Measurements from ENCODE around the gene RELN. TPM values are rescaled to one million over a fixed set of nuclear protein-coding genes. Genes with fewer than 3 reads are reported as not detected.

The RELN gene
- total and polyA plus RNA-seq, 10 of the 15 experiments (the other 5 are each of a cell fraction or from before 2014, with no cell fraction given): 0.11 to 0.21 TPM; not detected in 8

- ATAC-seq (no peak), FAIRE-seq (no peak), DNase-seq (ENCODE audit: low read depth, low spot score) (no peak)
- in situ Hi-C loops (cut with MboI) (no loop called here), intact Hi-C loops (cut with micrococcal nuclease; ENCODE audit: unreplicated experiment) (no loop called here)
- no peak overlapping the region for H2AFZ ChIP-seq (ENCODE audit: control insufficient read depth, low read depth, low read length)
- no peak overlapping the region for H3K4me2 ChIP-seq (ENCODE audit: control insufficient read depth, insufficient read depth)
- 6% methylated on average over 1 of the region's 1 CpG for WGBS (ENCODE audit: insufficient coverage, insufficient replicate concordance, low lambda C conversion rate, missing lambda C conversion rate)
- H3K79me2 ChIP-seq (ENCODE audit: control insufficient read depth, insufficient read depth, low read length): no peaks in the 10 kb centered on the region
- SMC1A ChIA-PET (ENCODE audit: uncharacterized antibody, unreplicated experiment): interaction anchor here (1.3 kb wide), 1 partner anchor 16 kb away, joined by 3 read pairs; no protein-coding TSS in a partner anchor
- H3K27ac ChIP-seq (ENCODE audit: control insufficient read depth, insufficient read depth): no peak overlapping the region
- no peaks in the 10 kb centered on the region for H3K9me3 ChIP-seq (replicated peaks; ENCODE audit: control insufficient read depth, insufficient read depth, low read length)
- H3K9ac ChIP-seq (ENCODE audit: control insufficient read depth, insufficient read depth, low read length): no peak overlapping the region
- CTCF ChIA-PET: interaction anchor here (1.0 to 1.3 kb wide), 2 partner anchors 9 to 17 kb away, joined by 4 read pairs; no protein-coding TSS in a partner anchor
- no peak overlapping the region for H3K4me3 ChIP-seq
- BruUV-seq (replicated peaks): no TSS peak
- no peaks in the 10 kb centered on the region for H4K20me1 ChIP-seq (ENCODE audit: control insufficient read depth, insufficient read depth)
- RAD21 ChIA-PET (ENCODE audit: unreplicated experiment): no interaction called here
- no peaks in the 10 kb centered on the region for H3K36me3 ChIP-seq (ENCODE audit: control insufficient read depth in 2 of 2, insufficient read depth in 2 of 2, low read length in 1 of 2)
- TF ChIP-seq SMARCA5 (IDR thresholded peaks at IDR 0.05) (no peak), SPI1 (IDR thresholded peaks at IDR 0.05; ENCODE audit: borderline replicate concordance, insufficient read depth, low read depth, low read length) (no peak), PAX5 (IDR thresholded peaks at IDR 0.05; ENCODE audit: borderline replicate concordance, low read depth, low read length) (no peak), HDAC2 (IDR thresholded peaks at IDR 0.05) (no peak), TCF12 (IDR thresholded peaks at IDR 0.05; ENCODE audit: low read depth, low read length) (no peak), TCF7 (IDR thresholded peaks at IDR 0.05; ENCODE audit: borderline replicate concordance) (no peak), ZNF24 (IDR thresholded peaks at IDR 0.05) (no peak)
- no peaks in the 10 kb centered on the region for H3K4me1 ChIP-seq (ENCODE audit: control insufficient read depth, insufficient read depth, low read length)
- no peaks in the 10 kb centered on the region; a peak in 1 of 4 replicates for H3K27me3 ChIP-seq (replicated peaks in 1 of 2; ENCODE audit: control insufficient read depth in 2 of 2, insufficient read depth in 2 of 2, low read length in 1 of 2)
- POLR2A ChIA-PET: no interaction called here
Observed at GRCh38 chr7:103921692-103922091, 67.8 kb downstream of the RELN start.

GRCh38 chr7:103919272-103919868, 70.1 kb downstream of the RELN start:
- POLR2A ChIA-PET: no interaction called here
- no peaks in the 10 kb centered on the region for H3K79me2 ChIP-seq (ENCODE audit: control insufficient read depth, insufficient read depth, low read length)
- CTCF ChIA-PET: no interaction called here
- H3K27ac ChIP-seq (ENCODE audit: control insufficient read depth, insufficient read depth): no peak overlapping the region
- H2AFZ ChIP-seq (ENCODE audit: control insufficient read depth, low read depth, low read length): no peak overlapping the region
- no peaks in the 10 kb centered on the region for H3K4me1 ChIP-seq (ENCODE audit: control insufficient read depth, insufficient read depth, low read length)
- RAD21 ChIA-PET (ENCODE audit: unreplicated experiment): no interaction called here
- no peaks in the 10 kb centered on the region for H3K9me3 ChIP-seq (replicated peaks; ENCODE audit: control insufficient read depth, insufficient read depth, low read length)
- H4K20me1 ChIP-seq (ENCODE audit: control insufficient read depth, insufficient read depth): no peaks in the 10 kb centered on the region
- H3K4me3 ChIP-seq: no peak overlapping the region
- H3K36me3 ChIP-seq (ENCODE audit: control insufficient read depth in 2 of 2, insufficient read depth in 2 of 2, low read length in 1 of 2): no peaks in the 10 kb centered on the region
- H3K9ac ChIP-seq (ENCODE audit: control insufficient read depth, insufficient read depth, low read length): no peak overlapping the region
- in situ Hi-C loops (cut with MboI): no loop called here
- 16% methylated on average over 8 of the region's 8 CpGs for WGBS (ENCODE audit: insufficient coverage, insufficient replicate concordance, low lambda C conversion rate, missing lambda C conversion rate)
- DNase-seq (ENCODE audit: low read depth, low spot score): no peak
- no peak for FAIRE-seq
- no peak overlapping the region for H3K4me2 ChIP-seq (ENCODE audit: control insufficient read depth, insufficient read depth)
- ATAC-seq: no peak
- no TSS peak for BruUV-seq (replicated peaks)
- SMC1A ChIA-PET (ENCODE audit: uncharacterized antibody, unreplicated experiment): no interaction called here
- intact Hi-C loops (cut with micrococcal nuclease; ENCODE audit: unreplicated experiment): no loop called here
- no peaks in the 10 kb centered on the region; a peak in 1 of 4 replicates for H3K27me3 ChIP-seq (replicated peaks in 1 of 2; ENCODE audit: control insufficient read depth in 2 of 2, insufficient read depth in 2 of 2, low read length in 1 of 2)
- TF ChIP-seq NFIC (IDR thresholded peaks at IDR 0.05; ENCODE audit: low read depth, low read length) (no peak), ATF7 (IDR thresholded peaks at IDR 0.05; ENCODE audit: low read depth) (no peak), BCLAF1 (IDR thresholded peaks at IDR 0.05) (no peak), RCOR1 (conservative IDR thresholded peaks at IDR 0.05; ENCODE audit: low read depth, low read length) (no peak), NBN (IDR thresholded peaks at IDR 0.05) (no peak), RB1 (IDR thresholded peaks at IDR 0.05; ENCODE audit: borderline replicate concordance) (no peak), ZBTB33 (IDR thresholded peaks at IDR 0.05) (no peak)

All from GM12878 (cell line).